ENCODE results near the gene MRPL58.
"Not testable (repeated sequence)": the region's sequence is repeated elsewhere in the genome, so short reads cannot be mapped to it uniquely, and the experiment has no call there.

MRPL58 gene

DNA sequence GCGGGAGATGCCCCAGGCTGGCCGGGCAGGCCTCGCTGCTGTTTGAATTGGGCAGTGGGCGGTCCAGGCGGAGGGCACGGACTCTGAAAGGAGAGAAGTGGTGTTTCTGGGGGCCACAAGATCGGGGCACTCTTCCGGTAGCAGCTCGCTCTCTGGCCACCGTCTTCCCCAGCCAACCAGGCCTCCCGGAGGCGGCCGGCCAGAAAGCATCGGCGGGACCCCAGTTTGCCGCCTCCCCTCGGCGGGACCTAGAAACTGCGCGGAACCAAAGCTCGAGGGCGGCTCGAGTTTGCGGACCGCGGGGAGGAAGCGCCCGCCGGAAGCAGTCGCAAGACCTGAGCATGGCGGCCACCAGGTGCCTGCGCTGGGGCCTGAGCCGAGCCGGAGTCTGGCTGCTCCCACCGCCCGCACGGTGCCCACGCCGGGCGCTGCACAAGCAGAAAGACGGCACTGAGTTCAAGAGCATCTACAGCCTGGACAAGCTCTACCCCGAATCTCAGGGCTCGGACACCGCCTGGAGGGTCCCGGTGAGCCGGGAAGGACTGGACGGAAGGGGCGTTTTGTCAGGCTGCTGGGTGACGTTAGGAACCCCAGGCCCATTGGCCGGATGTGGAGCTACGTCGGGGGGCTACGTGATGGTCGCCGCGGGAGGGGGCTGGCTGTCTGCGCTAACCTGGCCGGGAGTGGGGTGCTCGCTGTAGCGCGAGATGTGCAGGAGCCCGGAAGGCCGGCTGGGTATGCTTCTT is at the start of gene MRPL58:
Gene MRPL58 (plus strand): TSS at position 325 of the 746 bp plus-strand sequence. CDS start 17 bp downstream, at position 342.
- peak; percentile 76 for DNase-seq (ENCODE audit: low read depth)

DNA sequence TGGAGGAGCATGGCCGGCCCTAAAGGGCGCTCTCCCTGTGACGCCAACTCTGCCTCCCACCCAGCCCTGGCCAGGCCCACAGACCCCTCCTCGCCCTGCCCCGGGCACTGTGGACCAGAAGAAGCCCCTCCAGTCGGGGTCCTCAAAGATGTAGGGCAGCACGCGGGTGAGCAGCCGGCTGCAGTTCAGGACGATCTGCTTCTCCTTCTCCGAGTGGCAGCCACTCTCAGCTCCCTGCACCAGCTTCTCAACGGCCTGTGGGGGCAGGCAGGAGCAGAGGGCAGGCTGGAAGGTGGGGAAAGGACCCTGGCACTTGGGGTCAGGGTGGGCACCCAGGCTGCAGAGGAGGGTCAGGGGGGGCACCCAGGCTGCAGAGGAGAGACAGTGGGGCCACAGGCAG is 48.8 kb upstream of the MRPL58 start:
- no peak for DNase-seq (ENCODE audit: low read depth)

DNA sequence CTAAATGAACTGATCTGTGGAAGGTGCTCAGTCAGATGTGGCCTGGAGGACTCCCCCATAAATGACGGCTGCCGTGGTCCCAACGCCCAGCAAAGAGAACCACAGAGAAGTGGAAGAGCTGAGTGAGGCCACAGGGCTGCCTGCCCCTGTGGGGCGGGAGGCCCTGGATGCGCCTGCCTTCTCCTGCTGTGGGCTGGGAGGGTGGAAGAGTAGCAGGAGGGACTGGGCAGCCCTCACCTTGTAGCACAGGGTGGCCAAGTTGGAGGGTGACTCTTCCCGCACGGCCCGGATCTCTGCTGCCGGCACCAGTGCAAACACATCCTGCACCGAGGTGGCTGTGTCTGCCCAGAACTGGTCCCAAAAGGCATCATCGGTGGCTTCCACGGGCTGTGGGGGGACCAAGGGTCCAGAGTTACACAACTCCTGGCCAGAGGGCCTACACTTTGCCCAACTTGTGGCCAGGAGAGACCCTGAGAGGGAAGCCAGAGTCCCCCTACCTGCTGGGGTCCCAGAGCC is 48.2 kb upstream of the MRPL58 start:
- DNase-seq (ENCODE audit: low read depth), result no peak

DNA sequence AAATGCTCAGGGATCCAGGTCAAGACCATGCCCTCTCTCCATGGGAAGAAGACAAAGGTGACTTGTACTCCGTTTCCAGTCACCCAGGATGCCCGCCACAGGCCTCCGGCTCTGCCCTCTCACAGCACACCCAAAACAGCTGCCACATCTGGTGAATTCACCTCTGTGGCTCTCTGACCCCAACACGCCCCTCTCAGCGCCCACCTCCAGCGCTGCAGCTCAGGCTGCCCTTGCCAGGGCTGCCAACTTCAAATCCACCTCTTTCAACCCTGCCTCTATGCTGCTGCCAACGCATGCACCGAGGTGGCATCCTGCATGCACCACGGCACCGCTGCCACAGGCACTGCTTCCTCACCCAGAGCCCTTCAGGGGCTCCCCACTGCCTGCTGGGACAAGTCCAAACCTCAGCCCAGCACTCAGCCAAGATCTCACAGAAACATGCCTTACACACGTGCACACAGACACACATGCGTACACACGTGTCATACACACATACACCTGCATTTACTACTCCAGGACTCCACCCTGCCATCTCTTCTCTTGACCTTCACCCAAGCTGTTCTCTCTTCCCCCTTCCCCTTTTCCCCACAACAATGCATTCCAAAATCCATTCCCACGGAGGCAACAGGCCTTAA is 47.4 kb upstream of the MRPL58 start:
- no peak for DNase-seq (ENCODE audit: low read depth)

DNA sequence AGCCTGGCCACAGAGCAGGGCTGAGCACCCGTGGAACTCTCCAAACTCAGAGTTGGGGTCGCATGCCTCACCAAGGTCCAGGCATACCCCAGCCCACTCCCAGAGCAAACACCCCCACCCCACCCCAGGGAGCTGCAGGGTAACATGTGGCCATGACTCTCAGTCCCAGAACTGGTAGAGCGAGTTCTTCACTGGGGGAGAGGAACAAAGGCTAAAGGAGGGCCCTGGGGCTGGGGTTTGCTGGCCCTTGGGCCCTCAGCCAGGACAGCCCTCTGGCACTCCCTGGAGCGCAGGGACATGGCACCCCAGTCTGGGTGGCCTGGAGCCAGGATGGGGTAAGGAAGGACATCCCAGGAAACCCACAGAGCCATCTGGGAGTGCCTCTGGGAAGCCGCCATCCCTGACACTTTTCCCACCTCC is 44.1 kb upstream of the MRPL58 start:
- DNase-seq (ENCODE audit: low read depth), result no peak

DNA sequence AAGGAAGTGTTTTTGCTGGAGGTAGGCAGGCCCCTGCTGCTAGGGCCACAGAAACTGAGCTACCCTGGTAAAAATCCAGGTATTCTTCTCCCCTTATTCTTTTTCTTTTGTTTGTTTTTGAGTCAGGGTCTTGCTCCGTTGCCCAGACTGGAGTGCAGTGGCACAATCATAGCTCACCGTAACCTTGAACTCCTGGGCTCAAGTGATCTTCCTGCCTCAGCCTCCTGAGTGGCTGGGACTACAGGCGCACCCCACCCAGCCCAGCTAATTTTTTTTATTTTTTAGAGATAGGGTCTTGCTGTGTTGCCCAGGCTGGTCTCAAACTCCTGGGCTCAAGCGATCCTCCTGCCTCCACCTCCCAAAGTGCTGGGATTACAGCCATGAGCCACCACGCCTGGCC is 43.0 kb upstream of the MRPL58 start:
- not testable (repeated sequence) for DNase-seq (ENCODE audit: low read depth)

DNA sequence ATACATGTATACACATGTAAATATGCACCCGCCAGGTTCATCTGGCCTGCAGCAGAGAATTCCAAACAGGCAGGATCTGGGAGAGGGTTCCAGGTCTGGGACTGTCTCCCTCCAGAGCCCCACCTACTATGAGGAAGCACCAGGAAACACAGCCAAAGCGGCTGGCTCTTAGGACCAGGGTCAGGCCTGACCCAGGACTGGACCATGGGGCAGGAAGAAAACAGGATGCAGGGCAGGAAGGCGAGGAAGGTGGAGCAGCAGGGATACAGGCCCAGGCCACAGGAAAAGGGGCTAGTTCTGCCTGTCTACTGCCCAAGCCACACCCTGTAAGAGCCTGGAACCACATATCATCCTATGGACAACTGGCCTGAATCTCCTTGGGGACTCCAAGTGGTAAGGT is 42.1 kb upstream of the MRPL58 start:
- DNase-seq (ENCODE audit: low read depth), result no peak

DNA sequence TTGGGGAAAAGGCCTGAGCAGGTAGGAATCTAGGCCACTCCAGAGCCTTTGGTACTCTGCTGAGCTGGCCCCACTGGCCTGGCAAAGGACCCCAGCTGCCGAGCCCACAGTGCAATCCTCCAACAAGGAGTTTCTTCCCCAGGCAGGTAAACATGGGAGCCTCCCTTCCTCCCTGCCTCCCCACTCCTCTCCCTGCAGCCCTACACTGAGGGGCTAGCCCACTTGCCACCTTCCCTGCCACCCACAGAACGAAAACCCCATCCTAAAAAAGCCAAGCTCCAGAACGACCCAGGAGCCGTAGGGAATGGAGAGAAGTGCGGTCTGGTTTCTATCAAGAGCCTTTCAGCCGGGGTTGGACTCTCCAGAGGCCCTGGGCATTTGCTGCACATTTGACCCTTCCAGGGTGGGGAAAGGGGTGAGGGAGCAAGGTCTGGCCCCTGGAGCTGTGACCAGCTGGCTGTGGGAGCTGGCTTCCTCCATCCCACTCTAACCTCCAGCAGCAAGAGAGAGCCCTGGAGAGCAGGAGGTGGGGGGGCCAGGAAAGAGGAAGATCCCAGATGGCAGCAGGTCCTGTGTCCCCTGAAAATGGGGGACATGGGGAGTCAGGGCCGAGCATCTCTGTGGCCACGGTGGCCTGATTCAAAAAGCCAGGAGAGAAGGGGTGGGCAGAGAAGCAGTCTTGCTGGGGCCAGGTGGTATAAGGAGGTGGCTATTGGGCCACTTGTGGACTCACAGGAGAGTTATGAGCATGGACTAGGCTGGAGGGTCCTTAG is 41.2 kb upstream of the MRPL58 start:
- no peak for DNase-seq (ENCODE audit: low read depth)

DNA sequence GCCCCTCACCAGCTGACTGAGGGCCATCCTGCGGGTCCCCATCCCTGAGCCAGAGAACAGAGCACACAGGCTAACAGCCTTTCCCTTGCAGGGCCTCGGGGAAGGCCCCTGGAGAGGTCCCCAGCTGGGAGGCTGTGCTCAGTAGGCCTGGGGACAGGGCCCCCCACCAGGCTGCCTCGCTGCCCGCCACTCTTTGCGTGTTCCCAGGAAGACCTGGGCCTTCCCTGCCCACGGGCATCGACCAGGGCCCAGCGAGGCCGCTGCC is 40.7 kb upstream of the MRPL58 start:
- no peak for DNase-seq (ENCODE audit: low read depth)

DNA sequence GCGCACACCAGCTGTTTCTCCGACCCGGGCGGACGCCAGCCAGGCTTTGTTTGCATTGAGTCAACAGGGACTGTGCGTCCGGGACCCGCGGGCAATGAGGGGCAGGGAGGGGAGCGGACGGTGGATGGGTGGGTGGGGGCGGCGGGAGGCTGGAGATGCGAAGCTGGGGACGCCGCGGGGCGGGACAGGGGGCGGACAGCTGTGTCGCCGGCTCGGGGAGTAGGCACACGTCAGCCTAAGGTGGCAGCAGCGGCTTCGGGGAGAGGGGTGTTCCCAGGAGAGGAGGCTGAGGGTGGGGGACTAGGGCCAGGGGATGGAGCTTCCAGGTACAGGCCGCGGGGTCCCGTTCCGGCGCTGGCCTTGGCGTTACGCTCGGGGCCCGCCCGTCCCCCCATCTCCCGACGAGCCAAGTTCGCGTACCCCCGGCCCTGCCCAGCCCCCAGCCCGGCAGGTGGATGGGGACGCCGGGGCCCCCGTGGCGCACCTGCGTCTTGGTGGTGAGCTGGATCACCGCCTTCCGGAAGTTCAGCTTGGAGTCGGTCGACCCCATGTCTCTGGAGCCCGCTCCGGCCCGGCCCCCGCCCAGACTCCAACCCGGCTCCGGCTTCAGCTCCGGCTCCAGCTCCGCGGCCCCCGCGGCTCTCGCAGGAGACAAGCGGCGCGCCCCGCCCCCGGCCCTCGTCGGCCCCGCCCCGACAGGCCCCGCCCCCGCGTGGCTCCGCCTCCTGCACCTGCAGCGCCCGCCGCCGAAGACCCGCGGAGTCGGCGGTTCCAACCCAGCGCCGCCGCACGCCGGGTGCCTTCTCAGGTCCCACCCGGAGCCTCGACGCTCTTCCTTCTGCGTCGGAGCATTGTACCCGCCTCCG is 40.1 kb upstream of the MRPL58 start, which contains the start of gene HID1:
Gene HID1 (minus strand): TSS at position 653 of the 866 bp plus-strand sequence. CDS start 103 bp downstream, at position 550.
- peak; percentile 74 for DNase-seq (ENCODE audit: low read depth)

DNA sequence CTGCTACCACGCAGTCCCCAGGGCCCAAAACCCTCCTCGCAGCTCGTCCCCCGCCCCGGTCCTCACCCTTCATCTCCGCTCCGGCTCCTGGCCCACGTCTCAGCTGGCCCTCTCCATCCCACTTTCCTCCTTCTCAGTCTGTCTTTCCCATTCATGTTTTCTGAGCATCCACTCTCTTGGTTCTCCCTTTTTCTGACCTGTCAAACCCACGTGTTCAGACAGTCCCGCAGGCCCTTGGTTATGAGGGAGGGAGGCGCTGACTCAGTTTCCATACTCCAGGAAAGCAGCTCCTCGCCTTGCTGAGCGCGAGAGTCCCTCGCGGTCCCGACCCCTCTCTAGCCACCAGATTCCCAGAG is 39.5 kb upstream of the MRPL58 start:
- no peak for DNase-seq (ENCODE audit: low read depth)

DNA sequence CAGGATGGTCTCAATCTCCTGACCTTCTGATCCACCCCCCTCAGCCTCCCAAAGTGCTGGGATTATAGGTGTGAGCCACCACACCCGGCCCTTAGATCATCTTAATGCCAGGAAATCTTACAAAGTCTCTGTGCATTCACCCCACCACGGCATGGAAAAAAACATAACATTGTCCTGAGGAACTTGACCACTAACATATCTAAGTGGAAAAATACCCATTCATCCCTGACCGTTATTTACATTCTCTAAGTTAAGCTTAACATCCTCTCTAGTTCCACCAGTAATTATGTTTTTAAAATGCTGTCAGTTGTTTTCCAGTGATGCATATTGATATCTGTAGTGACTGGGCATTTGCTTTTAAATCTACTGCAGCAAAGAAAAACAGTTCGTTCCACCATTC is 36.5 kb upstream of the MRPL58 start:
- DNase-seq (ENCODE audit: low read depth), result no peak

DNA sequence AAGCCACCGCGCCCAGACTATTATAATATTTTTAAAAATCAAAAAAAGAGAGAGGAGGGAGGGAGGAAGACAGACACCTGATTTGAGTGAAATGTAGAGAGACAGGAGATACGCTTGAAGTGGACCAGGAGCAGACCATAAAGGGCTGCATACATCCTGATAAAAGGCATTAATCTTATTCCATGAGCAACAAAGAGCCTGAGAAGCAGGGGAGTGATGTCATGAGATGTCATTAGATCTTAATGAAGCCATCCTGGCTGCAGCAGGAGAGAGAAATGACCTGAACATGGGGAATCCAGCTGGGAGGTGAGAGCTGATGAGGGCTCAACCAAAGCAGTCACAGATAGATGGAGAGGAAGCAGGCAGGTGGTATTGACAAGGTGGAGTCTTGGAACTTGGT is 34.7 kb upstream of the MRPL58 start:
- no peak for DNase-seq (ENCODE audit: low read depth)

DNA sequence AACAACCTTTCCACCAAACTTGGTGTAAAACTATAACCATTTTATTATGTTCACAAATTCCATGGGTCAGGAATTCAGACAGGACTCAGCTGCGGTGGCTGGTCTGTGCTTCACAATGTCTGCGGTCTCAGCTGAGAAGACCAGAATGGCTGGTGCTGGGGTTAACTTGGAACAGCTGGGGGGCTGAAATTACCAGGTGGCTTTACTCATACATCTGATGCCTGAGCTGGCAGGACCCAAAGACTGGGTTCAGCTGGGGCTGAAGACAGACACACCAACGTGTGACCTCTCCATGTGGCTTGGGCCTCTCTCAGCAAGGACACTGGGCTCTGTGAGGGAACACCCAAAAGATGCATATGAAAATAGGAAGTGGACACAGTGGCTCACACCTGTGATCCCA is 34.2 kb upstream of the MRPL58 start:
- DNase-seq (ENCODE audit: low read depth), result no peak

DNA sequence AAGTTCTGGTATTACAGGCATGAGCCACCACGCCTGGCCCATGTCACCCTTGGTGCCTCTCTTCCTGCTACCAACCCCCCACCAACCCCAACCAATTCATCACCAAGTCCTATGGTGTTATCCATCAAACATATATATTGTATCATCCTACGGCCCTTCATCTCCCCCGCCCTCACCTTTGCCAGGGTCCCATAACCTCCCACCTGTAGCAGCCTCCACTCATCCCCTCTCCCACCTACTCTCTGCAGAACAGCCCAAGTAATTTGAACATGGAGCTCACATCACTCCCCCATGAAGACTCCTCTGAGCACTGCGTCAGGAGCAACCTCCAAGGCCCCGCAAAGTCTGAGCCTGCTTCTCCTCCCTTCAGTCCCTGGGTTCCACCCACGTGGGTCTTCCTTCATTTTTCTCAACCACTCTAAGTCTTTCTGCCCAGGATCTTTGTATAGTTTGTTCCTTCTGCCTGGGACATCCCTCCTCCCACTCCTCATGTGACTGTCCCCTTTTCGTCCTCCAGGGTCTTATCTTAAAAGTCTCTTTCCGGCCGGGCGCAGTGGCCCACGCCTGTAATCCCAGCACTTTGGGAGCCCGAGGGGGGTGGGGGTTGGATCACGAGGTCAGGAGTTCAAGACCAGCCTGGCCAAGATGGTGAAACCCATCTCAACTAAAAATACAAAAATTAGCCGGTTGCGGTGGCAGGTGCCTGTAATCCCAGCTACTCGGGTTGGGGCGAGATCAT is 32.9 kb upstream of the MRPL58 start:
- DNase-seq (ENCODE audit: low read depth), result no peak

DNA sequence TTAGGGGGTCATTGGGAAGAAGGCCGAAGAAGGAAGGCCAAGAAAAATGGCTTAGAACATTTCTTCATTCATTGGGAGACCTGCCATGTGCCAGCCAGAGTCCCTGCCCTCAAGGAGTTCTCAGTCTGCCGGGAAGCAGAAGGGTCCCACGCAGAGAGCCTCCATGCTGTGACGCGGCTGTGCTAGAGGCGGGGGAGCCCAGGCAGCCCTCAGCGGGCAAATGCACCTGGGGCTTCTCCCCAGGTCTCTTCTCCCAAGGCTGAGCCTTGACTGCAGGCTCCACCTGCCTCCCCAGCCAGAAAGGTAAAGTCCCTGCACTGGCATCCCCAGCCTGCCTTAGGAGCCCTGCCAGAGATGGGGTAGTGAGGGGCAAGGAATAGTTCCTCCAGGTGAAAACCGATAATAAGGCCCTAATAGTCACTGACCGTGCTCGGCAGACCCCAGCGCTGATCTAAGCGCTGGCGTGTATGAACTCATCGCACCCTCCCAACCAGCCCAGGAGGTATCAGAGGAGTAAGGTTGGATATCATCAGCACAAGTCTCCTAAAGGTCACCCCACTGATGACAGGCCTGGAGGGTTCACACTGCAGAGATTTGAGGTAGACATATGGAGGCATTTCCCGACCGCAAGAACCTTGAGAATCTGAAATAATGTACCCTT is 31.0 kb upstream of the MRPL58 start:
- DNase-seq (ENCODE audit: low read depth), result no peak

DNA sequence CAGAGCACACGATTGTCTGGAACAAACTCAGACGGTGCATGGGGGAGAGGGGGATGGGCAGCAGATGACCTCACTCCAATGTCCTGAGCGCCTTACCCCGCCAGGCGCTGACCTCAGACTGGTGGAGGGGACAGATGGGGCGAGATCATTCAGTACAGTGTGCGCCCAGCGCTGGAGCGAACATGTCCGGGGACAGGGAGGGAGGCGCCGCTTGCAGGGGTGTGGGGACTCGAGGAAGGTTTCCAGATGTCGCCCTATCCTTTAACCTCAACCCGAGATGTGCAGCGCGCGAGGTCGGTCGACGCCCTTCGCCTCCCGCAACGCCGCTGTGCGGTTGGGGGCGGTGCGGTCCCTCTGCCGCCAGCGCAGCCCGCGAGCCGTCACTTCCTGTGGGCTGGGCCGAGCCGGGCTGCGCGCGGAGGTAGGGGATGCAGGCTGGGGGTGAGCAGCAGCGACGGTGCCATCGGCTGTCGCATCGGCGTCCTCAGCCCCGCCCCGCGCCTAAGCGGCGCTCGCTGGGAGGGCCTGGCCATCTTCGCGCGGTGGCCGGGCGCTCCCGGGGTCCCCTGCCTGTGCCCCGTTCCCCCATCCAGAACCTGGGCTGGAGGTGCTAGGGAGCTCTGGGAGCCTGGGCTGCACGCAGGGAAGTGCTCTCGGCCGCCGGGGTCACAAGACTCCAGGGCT is 30.3 kb upstream of the MRPL58 start:
- peak; percentile 66 for DNase-seq (ENCODE audit: low read depth)

DNA sequence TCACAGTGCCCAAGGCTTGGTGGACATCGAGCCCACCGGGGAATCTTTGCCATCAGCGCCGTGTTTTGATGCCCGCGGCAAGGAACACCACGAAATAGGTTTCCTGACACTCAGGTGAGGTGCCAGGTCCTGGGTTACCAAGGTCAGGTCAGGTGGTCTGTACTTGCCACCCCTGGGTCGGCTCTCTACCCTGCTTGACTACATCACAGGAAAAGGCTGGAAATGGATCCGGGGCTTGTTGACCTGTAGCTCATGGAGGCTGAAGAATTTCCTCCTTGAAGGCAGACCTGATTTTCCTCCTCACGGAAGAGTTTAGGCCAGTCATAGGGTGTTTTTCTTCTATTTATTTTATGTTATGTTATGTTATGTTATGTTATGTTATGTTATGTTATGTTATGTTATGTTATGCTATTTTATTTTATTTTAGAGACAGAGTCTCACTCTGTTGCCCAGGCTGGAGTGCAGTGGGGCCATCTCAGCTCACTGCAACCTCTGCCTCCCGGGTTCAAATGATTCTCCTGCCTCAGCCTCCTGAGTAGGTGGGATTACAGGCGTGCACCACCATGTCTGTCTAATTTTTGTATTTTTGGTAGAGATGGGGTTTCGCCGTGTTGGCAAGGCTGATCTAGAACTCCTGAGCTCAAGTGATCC is 29.7 kb upstream of the MRPL58 start:
- DNase-seq (ENCODE audit: low read depth), result not testable (repeated sequence)

DNA sequence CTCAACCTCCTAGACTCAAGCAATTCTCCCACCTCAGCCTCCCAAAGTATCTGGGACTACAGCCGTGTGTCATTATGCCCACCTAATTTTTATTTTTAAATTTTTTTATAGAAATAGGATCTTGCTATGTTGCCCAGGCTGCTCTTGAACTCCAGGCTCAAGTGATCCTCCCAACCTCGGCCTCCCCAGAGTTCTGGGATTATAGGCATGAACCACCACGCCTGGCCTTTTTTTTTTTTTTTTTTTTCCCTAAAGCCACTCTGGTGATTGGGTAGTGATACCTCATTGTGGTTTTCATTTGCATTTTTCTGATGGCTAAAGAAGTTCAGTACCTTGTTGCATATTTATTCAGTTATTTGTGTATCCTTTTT is 26.3 kb upstream of the MRPL58 start:
- DNase-seq (ENCODE audit: low read depth), result no peak

DNA sequence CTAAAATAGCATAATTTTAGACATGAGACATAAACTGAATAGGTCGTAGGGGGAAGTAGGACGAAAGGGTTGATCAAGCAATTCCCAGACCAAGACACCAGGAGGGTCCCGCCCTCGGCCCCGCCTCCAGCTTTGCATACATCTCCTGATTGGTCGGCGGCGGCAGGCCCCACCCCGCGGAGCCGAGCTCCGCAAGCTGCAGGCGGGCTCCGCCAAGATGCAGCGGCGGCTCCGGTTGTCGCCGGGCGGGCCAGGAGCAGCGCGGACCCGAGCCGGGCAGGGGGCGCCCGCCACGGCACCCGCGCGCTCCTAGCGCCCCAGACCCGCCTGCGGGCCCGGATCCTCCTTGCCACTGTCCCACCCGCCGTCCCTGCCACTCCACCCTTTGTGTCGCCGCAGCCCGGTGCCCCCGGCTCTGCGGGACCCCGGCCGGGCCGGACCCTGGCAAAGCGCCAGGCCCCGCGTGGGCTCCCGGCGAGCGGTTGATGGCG is 25.0 kb upstream of the MRPL58 start, which contains the start of gene CDR2L:
Gene CDR2L (plus strand): TSS at position 215 of the 491 bp plus-strand sequence. CDS start 412 bp downstream, outside the sequence.
- DNase-seq (ENCODE audit: low read depth), result peak; percentile 82
